NCI-H2227 (cell line): ENCODE results near the gene CYTL1.

ENCODE experiments used
- DNase-seq: peaks from one replicate; lab custom pipeline; 2025; ENCODE audit not compliant: unreplicated experiment; lab: John Stamatoyannopoulos, UW

The CYTL1 gene

GRCh38 chr4:4971796-4972195, 47.5 kb downstream of the CYTL1 start:
- DNase-seq = no peak

- DNase-seq = no peak
Measured at GRCh38 chr4:4969298-4969697, 50.0 kb downstream of the CYTL1 start.

- no peak for DNase-seq
Measured at GRCh38 chr4:4968161-4968725, 51.0 kb downstream of the CYTL1 start.
